ENCODE measurements around the gene KIRREL3.

The KIRREL3 gene

DNA sequence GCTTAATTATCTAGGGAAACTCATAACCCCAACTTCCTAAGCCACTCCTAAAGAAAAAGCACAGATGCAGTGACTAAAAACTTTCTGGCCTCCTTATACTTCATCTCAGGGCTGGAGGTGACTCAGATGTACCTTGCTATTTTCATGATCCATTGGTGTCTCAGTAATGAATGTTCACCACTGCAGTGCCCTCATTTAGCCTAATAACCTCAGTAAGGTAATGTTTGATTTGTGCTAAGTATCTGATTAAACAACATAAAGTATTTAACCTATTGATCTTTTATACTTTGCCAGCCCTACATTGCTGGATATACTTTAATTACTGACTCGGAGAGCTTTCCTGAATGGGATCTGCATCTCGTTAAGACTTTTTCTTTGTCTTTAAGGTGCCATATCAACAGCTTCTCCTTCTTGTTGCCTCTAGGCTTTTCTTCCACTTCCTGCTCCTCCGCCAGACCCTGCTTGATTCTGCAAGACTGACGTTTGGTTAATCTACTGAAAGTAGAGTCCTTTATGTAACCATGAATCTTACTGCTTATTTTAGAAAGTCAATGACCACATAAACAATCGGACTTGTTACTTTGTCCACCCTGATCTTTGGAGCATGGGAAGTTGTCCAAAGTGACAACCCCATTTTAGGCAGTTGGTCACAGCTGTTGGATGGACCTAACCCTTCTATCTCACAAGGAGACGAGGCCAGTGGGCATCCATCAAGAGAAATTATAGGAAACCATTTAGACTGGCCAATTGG, 342.1 kb downstream of the KIRREL3 start:
- DNase-seq: no peak

DNA sequence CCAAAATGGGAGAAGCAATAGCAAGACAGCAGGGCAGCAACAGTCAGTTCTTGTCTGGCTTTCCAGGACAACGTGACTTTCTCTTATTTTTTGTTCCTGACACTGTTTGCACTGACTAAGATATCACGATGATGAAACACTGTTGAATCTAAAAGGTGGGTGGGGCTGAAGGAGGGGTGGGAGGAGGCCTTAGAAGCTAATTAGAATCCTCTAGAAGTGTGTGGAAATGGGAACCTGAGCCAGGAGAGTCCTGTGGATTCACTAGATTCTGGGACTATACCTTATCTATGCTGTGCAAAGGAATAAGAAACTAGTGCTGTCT, 344.8 kb downstream of the KIRREL3 start:
- DNase-seq: no peak

DNA sequence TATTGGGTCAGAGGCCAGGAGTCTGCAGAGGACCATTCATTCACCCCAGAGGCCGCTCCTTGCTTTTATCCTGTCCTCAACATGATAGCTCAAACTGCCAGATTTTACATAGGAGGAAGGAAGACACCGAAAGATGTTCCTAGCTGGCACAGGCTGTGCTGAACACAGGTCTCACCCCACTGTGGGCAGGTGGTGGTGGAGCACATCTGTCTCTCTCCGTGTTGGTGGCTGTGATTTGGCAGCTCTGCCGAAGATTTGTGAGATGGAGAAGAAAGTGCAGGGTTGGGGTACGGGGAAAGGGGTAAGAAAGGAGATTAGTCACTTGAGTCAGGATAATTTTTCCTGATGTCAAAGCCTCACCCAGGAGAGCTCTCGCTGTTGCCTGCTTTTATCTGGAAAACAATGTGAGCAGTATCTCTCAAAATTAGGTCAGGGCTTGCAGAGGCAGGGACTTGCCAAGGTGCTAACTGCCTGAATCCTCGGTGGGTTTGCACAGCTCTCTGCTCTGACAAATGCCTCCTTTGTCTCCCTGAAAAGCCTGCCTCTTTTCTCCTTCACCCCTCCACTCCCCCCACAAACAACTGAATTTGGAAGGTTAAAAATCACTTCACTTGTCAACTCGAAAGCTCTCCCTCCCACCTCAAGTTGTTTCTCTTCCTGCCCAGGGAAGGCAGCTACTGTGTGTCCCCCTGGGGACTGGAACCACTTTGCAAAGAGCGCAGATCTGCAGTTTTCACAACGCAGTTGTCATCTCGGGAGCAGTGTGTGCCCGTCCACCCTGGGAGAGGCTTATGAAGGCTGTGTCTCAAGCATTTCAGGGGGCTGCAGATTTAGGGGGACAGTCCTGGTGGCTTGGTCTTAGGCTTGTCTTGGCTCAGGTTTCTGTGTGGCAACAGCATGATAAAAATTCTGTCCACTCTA, 345.4 kb downstream of the KIRREL3 start:
- no peak for DNase-seq

DNA sequence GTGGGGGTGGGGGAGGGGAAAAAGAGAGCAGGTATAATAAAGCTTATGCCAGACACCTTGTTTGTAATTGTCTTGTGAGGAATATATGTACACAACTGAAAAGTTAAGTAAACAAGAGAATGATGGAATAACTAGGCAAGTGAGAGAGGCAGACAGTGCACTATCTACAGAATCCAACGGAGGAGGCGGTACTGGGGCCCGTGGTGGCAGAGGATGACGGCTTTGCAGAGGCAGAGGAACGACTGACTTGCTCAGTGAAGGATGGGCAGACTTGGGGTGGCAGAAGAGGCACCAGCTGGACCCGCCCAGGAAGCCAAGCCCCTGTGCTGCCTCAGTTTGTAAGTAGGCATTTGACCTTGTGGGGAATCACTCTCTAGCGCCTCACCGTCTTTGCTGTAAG, 347.5 kb downstream of the KIRREL3 start:
- DNase-seq: no peak

DNA sequence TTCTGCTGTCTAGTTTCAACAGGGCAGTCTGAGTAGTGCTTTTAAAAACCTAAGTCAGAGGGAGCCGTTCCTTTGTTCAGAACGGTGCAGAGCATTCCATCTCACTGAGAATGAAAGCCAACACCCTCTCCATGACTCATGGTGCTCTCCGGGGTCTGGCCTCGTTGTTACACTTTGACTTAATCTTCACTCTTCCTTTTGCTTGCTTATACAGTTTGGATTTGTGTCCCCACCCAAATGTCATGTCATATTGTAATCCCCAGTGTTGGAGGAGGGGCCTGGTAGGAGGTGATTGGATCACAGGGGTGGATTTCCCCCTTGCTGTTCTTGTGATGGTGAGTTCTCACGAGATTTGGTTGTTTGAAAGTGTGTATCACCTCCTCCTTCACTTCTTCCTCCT, 352.8 kb downstream of the KIRREL3 start:
- DNase-seq: no peak

DNA sequence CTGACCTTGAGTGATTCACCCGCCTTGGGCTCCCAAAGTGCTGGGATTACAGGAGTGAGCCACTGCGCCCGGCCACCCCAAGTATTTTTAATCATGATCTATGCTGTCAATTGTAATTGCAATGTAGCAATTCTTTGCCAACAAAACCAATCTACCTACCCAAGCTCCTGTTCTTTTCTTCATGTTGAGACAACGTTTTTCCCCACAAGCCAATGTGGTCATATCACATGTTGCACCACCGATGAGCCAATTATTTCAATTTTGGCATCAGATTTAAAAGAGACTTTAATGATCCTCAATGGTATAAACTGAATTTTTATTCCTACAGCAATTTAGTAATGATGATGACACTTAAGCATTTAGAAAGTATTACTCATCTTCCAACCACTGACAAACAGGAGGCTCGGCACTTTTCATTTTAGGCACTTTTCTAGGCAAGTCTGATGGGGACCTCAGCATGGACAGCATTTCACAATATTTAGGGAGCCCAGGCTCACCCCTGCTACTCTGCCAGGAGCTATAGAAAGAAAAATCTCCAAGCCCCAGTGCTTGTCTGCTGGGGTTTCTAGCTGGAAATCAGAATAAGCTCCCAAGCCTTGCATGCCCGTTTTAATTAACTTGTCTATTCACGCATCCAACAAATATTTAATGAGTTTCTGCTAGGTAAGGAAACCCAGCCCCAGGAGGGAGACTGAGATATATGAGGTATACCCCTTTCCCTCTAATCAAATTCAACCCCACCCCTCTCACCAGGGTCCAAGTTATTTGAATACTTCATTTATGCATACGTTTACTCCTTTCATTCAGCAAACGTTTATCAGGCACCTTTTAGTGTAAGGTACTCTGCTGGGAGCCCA, 353.6 kb downstream of the KIRREL3 start:
- DNase-seq: no peak

DNA sequence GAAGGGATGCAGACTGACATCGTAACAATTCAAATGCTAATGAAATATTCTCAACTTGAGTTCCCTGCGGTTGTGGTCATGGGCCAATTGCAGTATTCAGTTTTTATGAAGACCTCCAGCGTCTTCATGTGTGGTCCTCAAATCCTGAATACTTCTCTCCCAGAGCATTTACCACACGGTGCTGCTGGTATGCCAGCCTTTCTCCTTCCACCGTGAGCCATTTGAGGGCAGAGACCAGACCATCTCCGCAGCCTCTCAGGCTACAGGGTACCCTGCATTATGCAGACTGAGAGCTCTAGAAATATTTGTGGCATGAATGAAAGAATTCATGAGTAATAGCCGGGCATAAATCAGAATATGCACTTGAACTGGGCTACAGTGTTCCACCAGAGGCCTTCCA, 355.4 kb downstream of the KIRREL3 start:
- DNase-seq: no peak

DNA sequence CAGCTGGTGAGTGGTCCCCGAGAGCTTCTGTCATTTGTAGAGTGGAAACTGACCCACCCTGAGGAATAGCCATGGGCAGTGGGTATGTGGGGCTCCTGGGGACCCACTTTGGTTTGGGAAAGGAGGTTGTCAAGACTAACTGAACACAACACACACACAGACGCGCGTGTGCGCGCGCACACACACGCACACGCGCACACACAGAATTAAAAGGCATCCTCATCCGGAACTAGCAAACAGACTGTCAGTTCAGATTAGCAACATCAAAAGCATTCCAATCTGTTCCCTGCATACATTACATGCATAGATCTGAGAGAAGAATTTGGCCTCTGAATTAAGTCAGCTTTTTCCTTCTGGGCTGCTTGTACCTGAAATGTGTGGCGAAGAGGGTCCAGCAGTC, 360.4 kb downstream of the KIRREL3 start:
- DNase-seq: no peak

DNA sequence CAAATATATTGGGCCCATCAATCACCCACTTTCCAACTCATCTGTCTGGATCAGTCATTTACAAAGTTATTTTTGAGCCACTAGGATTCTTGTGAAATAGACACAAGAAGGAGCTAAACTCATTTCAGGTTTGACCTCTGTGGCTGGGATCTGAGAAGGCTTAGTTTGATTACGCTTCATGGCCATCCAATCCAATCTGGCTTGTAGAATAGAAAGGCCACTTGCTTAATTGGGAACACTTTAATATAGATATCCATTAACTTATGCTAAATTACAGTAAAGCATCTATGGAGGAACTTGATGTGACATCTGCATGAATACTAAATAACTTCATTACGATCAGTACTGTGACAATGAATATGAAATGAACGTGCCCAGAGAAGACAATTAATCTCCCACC, 360.9 kb downstream of the KIRREL3 start:
- no peak for DNase-seq

DNA sequence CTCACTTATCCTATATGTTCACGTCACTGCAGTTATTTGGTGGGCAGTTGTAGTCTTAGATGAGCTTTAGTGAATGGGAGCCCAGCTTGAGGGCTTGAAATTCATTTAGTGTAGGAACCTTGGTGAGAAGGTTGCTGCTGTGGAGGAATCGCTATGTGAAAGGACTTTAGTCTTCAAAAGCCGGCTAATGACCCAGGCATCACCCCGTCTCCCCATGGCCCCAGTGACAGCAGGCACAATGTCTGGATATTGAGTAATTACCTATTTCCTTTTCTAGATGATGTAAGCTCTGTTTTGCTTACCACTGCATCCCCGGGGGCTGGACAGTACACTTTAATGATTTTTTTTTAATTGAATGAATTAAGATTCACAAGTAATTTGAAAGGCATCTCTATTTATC, 361.9 kb downstream of the KIRREL3 start:
- DNase-seq: no peak

DNA sequence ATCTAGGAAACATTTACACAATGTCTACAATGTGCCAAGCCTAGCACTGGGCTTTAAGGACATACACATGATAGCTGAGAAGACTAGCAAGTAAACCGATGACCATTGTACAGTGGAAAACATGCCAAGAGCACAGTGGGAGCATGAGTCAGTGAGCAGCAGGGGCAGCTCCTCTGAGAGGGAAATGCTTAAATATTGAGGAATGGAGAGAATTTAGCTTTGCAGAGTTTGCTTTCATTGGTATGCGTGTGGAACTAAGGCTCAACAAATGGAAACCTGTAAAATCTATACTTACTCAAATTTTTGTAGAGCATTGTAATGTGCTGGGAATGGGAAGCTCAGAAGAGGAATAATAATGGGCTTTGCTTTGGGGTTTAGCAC, 362.8 kb downstream of the KIRREL3 start:
- no peak for DNase-seq

DNA sequence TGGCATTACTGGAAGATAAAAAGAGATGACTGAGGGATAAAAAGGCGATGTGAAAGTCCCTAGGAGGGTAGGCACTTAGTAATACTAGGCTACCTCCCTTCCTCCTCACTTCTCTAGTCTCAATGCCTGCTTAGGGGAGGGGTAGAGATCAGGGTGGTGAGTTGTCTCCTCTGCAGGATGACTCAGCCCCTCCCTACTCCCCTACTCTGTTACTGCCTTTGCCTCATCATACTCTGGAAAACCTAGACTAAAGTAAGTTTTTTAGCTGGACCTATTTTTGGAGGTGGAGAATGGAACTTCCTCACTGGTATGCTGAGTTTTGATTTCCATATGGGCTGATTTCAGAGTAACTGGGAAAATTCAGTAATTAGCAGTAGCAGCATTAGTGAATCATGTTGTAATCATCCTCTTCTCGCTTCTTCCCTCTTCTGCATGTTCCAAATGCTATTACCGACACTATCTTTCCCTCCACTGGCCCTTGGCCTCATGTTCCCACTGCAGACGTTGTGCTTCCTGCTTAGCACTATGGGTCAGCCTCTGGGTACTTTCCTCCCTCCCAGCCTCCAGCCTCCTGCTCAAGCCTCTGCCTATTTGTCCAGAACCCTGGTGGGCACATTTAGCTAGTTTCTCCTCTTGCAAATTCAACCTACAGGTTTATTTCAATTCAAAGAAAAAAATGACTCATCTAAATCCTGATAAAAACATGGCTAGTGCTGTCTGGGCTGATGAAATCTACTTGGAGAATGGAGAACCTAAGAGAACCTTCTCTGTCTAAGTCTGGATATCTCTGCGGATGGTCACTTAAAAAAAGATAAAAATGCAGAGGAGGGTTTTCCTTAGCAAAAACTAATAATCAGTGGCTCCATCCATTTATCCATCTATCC, 363.4 kb downstream of the KIRREL3 start:
- no peak for DNase-seq

DNA sequence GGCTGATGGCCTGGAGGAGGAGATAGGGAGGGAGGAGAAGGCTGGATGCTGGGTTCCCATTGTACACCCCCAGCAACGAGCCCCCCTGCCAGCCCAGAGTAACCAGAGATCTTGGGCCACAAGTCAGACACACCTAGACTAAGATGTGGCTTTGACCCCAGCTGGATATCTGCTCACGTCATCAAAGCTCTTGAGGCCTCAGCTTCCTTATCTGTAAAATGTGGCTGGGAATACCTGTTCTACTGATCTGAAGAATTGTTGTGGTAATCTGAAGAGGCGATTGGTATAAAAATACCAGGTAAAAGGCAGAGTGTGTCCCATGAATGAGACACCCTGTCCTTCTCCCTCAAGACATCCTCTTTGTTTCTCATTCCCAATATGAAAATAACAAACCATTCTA, 365.1 kb downstream of the KIRREL3 start:
- no peak for DNase-seq

DNA sequence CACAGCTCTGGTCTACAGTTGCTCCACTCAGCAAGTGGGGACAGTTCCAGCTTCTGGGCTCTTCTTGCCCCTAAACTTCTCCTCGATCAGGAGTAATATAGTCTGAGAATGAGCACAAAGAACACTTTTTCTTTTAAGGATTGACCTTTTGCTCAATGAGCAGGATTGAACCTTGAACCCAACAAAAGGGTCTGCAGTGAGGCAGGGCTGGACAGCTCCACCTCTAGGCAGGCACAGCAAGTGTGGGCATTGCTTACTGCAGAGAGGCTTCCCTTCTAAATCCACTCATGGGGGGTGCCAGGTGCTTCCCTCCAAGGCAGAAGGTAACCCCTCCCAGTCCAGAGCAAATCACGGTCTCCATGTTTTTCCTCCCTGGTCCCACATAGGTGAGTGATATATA, 365.6 kb downstream of the KIRREL3 start:
- no peak for DNase-seq

DNA sequence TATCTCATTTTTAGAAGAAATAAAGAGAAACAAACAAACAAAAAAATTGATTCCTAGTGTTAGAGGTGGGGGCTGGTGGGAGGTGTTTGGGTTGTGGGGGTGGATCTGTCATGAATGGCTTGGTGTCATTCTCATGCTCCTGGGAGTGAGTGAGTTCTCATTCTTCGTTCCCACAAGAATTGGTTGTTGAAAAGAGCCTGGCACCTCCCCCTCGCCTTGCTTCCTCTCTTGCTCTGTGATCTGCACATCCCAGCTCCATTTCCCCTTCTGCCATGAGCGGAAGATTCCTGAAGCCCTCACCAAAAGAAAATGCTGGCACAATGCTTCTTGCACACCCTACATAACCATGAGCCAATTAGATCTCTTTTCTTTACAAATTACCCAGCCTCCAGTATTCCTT, 367.2 kb downstream of the KIRREL3 start:
- DNase-seq: no peak

DNA sequence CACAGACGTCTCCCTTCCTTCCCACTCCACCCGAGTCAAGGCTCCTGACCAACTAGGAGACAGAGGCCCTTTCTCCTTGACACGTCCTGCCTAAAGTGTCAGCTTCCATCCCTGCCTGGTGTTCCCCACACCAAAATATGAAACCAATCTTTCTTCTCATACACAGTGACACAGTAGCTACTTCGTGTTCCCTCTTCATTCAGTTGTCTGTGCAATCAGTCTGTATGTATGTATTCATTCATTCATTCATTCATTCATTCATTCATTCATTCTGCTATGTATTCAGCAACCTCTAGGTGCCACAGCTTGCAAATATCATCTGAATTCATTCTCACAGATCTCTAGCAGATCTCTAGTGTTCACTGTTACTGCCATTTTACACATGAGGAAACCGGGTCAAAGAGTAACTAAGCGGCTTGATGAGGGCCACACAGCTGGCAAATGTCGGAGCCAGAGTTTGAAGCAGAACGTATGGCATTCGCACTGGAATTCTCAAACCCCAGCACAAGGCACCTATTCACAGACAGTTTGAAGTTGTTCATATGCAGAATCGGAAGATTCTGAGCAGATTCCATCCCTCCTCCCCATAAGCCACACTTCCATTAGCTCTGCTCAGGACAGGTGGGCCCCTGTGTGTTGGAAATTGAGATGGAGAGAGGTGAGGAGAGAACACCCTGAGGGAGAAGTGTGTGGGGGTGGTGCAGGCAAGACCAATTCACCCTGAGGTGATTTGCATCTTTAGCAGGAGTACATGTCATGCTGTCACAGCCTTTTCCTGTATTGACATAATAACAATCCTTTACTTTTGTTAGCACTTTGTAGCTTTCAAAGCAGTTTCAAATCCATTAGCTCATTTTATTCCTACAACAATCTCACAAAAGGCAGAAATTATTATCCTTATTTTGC, 369.4 kb downstream of the KIRREL3 start:
- no peak for DNase-seq

DNA sequence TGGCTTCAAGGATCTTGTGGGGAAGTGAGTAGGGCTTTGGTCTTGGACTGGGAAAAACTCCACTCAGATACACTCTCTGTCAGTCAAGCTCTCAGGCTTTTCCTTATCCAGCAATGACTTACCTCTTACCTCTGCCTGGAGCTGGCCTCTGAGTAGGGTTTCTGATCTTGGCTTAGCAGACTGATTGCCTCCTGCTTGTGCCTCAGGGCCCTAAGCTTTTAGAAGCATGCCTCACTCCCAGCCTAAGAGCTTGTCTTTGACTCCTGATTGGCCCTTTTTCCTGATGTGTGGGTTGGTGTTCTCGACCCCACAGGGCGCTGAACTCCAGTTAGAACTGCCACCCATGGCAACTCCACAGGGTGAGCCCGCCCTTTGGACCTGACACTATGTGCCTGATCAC, 370.1 kb downstream of the KIRREL3 start:
- DNase-seq: no peak

DNA sequence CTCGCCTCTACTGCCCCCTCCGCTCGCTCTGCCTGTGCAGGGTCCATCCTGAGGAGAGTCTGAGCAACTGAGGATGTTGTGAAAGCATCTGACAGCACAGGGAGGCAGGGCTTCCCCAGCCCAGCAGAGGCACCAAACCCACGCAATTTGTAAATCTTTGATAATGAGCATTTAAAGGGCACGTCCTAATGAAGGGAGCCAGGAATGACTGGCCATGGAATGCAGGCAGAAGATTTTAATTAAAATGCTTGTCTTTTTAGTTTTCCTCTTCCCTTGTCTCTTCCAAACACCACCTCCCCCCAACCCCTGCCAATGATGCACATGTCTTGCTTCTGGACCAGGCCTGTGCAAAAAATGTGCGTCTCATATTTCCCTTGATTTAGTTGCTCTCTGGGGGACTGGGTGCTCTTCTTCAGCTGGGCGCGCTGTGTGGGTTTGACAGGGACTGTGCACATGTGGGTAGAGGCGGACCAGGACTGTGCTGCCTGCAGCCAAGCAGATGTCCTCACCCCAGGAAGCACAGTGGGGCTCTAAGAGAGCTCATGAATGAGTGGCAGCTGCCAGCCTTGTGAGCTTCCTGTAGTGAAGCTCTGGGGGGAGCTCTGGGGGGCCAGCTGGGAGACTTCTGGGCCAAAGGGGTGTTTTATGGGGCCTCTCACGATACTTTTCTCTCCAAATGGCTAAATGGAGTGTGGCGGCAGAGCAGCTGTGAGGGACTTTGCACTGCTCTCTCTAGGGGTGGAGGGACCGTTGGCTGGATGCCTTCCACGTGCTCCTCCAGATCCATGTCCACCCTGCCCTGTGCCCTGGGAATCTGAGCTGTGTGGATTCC, 371.6 kb downstream of the KIRREL3 start:
- no peak for DNase-seq

DNA sequence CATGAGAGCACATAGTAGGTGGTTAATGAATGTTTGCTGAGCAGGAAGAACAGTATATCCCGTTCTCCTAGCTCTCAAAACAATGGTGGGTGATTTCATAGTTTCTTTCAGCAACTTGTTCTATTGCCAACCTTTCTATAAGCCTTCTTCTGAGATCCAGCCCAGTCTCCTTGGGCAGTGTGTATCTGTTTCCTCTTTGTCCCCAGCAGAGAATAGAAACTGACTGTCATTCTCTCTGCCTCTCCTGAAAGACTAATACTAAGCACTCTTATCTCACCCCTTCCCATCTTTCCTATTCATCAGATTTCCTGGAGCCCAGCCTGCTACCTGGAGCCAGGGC, 372.1 kb downstream of the KIRREL3 start:
- DNase-seq: no peak

DNA sequence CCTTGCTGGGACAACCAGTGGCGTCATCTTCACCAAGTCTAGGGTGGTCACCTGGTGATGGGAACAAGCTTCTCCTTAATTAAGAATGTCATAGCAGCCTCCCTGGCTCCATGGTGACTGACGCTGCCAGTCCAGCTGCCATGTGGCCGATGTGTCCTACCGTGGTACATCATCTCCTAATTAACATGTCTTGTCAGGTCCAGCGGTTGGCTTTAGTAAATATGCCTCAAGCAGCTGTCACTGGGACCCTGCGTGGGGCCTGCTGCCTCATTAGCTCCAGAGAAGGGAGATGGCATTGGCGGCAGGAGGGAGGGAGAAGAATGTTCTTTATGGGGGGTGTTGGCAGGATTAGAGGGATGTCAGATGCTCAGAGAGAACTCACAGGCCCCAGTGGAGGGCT, 373.1 kb downstream of the KIRREL3 start:
- no peak for DNase-seq

DNA sequence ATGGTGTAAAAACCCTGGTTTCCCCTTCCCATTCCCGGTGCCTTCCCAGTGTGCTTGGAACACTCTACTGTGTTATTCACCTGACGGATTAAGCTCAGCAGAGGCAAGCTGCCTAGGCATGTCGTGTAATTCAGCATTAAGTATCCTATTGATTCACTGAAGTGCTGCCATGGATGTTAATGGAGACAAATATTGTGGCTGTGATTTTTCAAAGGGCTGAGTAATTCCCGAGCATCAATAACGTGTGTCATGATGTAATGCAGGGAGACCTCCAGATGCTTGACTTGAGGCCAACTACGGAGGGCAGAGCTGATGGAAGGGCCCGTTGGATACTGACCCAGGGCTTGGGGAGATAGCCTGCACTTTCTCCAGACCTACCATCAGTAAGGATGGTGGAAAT, 376.1 kb downstream of the KIRREL3 start:
- DNase-seq: no peak
